Measurements from ENCODE around the gene TIE1. TPM values are rescaled to one million over a fixed set of nuclear protein-coding genes. Genes with fewer than 3 reads are reported as not detected.

The TIE1 gene
- total RNA-seq, 1 experiment from 2014 or later, result not detected

DNA sequence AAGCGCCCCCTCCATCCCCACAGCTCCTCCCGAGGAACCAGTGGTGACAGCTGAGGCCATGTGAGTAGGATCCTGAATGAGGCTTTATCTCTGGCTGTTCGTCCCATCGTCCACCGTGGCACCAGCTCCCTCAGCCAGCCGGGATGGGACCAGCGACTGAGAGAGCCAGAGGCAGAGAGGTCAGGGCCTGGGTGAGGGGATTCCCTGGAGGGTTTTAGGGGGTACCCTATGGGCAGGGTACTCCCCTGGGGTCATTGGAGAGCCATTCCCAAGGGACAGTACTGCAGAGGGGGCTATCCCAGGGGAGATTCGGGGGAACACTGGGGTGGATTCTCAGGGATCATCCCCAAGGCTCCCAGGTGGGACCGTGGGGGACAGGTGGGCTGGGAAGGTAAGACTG lies 28.6 kb upstream of the TIE1 start:
- H3K4me1 ChIP-seq (ENCODE audit: insufficient read depth, low read length, poor library complexity, severe bottlenecking), result peaks cover 10% of the 10 kb centered on the region
- TF ChIP-seq, protein P1, sequence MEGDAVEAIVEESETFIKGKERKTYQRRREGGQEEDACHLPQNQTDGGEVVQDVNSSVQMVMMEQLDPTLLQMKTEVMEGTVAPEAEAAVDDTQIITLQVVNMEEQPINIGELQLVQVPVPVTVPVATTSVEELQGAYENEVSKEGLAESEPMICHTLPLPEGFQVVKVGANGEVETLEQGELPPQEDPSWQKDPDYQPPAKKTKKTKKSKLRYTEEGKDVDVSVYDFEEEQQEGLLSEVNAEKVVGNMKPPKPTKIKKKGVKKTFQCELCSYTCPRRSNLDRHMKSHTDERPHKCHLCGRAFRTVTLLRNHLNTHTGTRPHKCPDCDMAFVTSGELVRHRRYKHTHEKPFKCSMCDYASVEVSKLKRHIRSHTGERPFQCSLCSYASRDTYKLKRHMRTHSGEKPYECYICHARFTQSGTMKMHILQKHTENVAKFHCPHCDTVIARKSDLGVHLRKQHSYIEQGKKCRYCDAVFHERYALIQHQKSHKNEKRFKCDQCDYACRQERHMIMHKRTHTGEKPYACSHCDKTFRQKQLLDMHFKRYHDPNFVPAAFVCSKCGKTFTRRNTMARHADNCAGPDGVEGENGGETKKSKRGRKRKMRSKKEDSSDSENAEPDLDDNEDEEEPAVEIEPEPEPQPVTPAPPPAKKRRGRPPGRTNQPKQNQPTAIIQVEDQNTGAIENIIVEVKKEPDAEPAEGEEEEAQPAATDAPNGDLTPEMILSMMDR (conservative IDR thresholded peaks at IDR 0.05; ENCODE audit: low read depth, low read length), result no peak
- TF ChIP-seq EZH2 (IDR thresholded peaks at IDR 0.05; ENCODE audit: borderline replicate concordance, low read depth, low read length, poor library complexity, severe bottlenecking), result no peak
- H3K4me3 ChIP-seq (ENCODE audit: low read depth, low read length, poor library complexity, severe bottlenecking), result no peak overlapping the region
- no peaks in the 10 kb centered on the region for H3K27me3 ChIP-seq (replicated peaks; ENCODE audit: insufficient read depth, low read depth, low read length, poor library complexity)
- intact Hi-C loops (cut with micrococcal nuclease; ENCODE audit: unreplicated experiment), result no loop called here
- ChIA-PET CTCF (no interaction called here), POLR2A (ENCODE audit: low non-redundant PET) (no interaction called here)
- H3K27ac ChIP-seq (ENCODE audit: low read depth, low read length, poor library complexity, severe bottlenecking), result no peak overlapping the region
- BruUV-seq (replicated peaks), result no TSS peak
- no peak for DNase-seq (ENCODE audit: low spot score)
- no peaks in the 10 kb centered on the region for H3K36me3 ChIP-seq (ENCODE audit: insufficient read depth, low read length, poor library complexity, severe bottlenecking)
- no peaks in the 10 kb centered on the region for H3K9me3 ChIP-seq (ENCODE audit: low read depth, low read length, poor library complexity, severe bottlenecking)

DNA sequence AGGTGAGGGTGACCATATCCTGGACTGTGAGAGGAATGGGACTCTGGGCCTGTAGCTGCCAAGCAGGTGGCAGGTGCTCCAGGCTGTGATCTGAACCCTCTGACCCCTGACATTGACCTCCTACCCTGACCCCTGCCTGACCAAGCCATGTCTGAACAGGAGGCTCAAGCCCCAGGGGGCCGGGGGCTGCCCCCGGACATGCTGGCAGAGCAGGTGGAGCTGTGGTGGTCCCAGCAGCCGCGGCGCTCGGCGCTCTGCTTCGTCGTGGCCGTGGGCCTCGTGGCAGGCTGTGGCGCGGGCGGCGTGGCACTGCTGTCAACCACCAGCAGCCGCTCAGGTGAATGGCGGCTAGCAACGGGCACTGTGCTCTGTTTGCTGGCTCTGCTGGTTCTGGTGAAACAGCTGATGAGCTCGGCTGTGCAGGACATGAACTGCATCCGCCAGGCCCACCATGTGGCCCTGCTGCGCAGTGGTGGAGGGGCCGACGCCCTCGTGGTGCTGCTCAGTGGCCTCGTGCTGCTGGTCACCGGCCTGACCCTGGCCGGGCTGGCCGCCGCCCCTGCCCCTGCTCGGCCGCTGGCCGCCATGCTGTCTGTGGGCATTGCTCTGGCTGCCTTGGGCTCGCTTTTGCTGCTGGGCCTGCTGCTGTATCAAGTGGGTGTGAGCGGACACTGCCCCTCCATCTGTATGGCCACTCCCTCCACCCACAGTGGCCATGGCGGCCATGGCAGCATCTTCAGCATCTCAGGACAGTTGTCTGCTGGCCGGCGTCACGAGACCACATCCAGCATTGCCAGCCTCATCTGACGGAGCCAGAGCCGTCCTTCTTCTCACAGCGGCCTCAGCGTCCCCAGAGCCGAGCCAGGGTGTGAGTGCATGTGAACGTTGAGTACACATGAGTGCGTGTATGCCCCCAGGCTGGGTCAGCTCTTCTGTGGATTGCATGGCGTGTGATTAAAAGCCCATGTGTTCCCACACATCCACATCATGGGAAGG lies 27.9 kb upstream of the TIE1 start:
- H3K4me1 ChIP-seq (ENCODE audit: insufficient read depth, low read length, poor library complexity, severe bottlenecking), result peaks cover 10% of the 10 kb centered on the region
- POLR2A ChIA-PET (ENCODE audit: low non-redundant PET), result no interaction called here
- H3K9me3 ChIP-seq (ENCODE audit: low read depth, low read length, poor library complexity, severe bottlenecking), result no peaks in the 10 kb centered on the region
- BruUV-seq (replicated peaks), result no TSS peak
- intact Hi-C loops (cut with micrococcal nuclease; ENCODE audit: unreplicated experiment), result no loop called here
- no peaks in the 10 kb centered on the region for H3K27me3 ChIP-seq (replicated peaks; ENCODE audit: insufficient read depth, low read depth, low read length, poor library complexity)
- no peak for DNase-seq (ENCODE audit: low spot score)
- H3K27ac ChIP-seq (ENCODE audit: low read depth, low read length, poor library complexity, severe bottlenecking), result no peak overlapping the region
- H3K36me3 ChIP-seq (ENCODE audit: insufficient read depth, low read length, poor library complexity, severe bottlenecking), result no peaks in the 10 kb centered on the region
- CTCF ChIA-PET, result no interaction called here
- no peak for TF ChIP-seq EZH2 (IDR thresholded peaks at IDR 0.05; ENCODE audit: borderline replicate concordance, low read depth, low read length, poor library complexity, severe bottlenecking)
- TF ChIP-seq, protein P1 (conservative IDR thresholded peaks at IDR 0.05; ENCODE audit: low read depth, low read length), result no peak
- no peak overlapping the region for H3K4me3 ChIP-seq (ENCODE audit: low read depth, low read length, poor library complexity, severe bottlenecking)

DNA sequence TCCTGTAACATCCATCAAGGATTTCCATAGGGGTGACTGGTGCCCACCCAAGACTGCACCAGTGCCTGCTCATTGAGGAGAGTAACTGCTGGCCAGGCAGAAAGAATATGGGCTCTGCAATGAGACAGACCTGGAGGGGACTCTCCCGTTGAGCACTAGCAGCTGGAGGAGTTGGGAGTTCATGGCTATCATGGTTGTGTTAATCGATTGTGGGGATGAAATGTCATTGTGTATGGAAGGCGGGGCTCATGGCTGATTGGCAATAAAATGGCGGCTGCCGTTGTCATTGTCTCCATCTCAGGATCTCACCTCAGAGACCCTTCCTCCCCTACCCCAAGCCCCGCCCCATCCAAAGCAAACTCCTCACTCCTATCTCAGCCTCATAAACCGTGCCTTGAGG lies 27.1 kb upstream of the TIE1 start:
- H3K27ac ChIP-seq (ENCODE audit: low read depth, low read length, poor library complexity, severe bottlenecking), result peak overlapping the region; percentile 65
- H3K4me3 ChIP-seq (ENCODE audit: low read depth, low read length, poor library complexity, severe bottlenecking), result no peak overlapping the region
- DNase-seq (ENCODE audit: low spot score), result no peak
- peaks cover 10% of the 10 kb centered on the region for H3K4me1 ChIP-seq (ENCODE audit: insufficient read depth, low read length, poor library complexity, severe bottlenecking)
- TF ChIP-seq, protein P1 (conservative IDR thresholded peaks at IDR 0.05; ENCODE audit: low read depth, low read length), result no peak
- TF ChIP-seq EZH2 (IDR thresholded peaks at IDR 0.05; ENCODE audit: borderline replicate concordance, low read depth, low read length, poor library complexity, severe bottlenecking), result no peak
- CTCF ChIA-PET, result no interaction called here
- BruUV-seq (replicated peaks), result no TSS peak
- no peaks in the 10 kb centered on the region for H3K9me3 ChIP-seq (ENCODE audit: low read depth, low read length, poor library complexity, severe bottlenecking)
- H3K27me3 ChIP-seq (replicated peaks; ENCODE audit: insufficient read depth, low read depth, low read length, poor library complexity), result no peaks in the 10 kb centered on the region
- no peaks in the 10 kb centered on the region for H3K36me3 ChIP-seq (ENCODE audit: insufficient read depth, low read length, poor library complexity, severe bottlenecking)
- intact Hi-C loops (cut with micrococcal nuclease; ENCODE audit: unreplicated experiment), result no loop called here
- POLR2A ChIA-PET (ENCODE audit: low non-redundant PET), result no interaction called here
